ENCODE measurements around the gene PAPPA2.

PAPPA2 gene

DNA sequence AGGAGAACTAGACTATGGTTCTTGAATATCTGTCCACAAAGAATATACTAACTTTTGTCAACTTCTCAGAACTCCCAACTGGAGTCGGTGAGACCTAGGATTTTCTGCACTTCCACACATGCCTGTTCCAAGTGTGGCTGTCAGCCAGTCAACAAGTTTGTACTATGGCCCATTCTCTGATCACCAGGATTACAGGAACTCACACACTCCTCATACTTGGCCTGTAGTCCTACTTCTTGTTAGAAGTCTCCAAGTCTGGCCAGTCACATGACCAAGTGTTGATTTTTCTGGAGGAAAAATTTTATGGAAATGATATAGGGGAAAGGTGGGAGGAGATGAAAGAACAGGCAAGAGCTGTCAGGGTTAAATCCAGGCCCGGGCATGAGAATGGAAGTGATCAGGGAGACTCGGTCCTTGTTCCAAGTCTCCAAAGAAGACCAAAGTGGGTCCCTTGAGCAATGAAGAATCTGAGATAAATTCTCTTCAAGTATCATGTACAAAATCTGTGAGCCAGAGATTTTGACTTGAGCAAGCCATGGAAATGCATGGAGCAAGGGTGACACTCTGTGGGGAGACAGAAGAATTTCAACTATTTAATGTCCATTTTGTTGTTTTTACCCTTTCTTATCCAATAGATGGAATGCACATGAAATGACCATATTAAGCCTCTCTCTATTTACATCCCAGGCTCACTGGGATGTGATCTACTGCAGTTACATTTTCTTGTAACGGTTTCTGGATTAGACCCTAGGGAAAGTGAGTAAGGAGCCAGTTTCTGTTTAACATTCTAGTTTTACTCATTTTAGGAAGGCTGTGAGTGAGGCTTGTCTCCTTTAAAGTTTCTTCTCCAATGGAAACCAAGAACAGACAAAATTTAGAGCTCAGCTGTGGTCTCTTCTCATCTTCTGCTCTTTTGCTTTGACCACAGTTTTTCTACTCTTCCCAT lies 380.6 kb downstream of the PAPPA2 start:
- in situ Hi-C loops (cut with MboI; ENCODE audit: low sequenced_read_pairs): no loop called here

DNA sequence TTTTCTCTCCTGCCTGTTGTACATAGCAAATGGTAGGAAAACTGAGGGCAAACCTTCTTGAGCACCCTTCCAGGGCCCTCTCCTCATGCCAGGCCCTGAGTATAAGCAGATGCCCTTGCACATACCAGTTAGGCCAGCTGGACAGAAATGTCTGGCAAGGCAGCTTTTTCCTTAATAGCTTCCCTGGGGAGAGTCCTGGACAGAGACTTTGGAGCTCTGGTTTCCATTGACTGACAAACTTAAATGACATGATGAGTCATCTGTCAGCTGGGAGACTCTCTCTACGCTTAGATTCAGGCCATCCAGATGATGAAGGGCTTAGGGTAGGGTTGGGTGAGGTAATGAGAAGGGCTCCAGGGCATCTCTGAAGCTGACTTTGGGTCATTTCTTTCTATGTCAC lies 384.1 kb downstream of the PAPPA2 start:
- in situ Hi-C loops (cut with MboI; ENCODE audit: low sequenced_read_pairs): no loop called here

DNA sequence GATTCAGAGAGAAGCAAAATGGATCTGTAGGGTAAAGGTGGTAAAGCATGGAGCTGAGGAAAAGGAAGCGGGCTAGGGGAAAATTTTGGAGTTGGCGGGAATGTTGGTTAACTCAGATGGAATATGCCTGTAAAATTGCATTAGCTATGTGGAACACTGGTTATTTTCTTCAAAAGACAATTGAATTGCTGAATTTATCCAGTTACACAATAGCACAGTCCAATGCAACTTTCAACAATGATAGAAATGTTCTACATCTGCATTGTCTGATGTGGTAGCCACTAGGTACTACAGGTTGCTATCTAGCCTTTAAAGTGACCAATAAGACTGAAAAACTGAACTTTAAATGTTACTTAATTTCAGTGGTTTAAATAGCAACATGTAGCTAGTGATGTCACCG lies 386.3 kb downstream of the PAPPA2 start:
- in situ Hi-C loops (cut with MboI; ENCODE audit: low sequenced_read_pairs): no loop called here

DNA sequence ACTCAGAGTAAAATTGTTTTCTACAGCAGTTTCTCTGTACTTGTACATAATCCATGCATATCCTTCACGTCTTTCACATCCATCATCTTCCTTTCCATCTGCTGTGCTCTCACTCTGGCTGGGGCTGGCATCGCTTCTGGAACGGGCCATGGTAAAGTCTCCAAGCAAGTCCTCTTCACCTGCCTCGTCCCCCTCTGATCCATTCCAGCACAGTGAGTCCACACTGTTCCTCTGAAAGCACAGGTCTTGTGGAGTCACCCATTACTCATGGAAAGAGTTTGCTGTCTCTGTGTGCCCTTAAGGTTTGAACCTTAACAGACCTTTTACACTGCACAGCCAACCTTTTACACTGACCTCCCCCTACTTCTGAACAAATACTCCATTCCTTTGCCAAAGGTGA lies 387.9 kb downstream of the PAPPA2 start:
- in situ Hi-C loops (cut with MboI; ENCODE audit: low sequenced_read_pairs): no loop called here

DNA sequence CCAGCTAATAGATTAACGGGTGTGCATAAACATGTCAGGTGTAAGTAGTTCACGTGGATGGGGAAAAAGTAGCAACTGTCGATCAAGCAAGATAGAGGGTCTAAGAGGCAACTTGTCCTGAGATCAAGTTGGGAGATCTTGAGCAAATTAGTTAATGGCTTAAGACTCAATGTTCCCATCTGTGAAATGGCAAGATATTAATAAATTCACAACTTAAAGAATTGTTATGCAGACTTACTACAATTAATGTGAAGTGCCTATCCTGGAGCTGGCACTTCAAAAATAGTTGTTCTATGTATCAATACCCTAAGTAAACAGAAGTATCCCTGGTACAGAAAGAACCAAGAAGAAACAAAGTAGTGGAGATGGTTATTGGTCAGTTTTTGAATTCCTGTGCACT lies 389.1 kb downstream of the PAPPA2 start:
- in situ Hi-C loops (cut with MboI; ENCODE audit: low sequenced_read_pairs): no loop called here

DNA sequence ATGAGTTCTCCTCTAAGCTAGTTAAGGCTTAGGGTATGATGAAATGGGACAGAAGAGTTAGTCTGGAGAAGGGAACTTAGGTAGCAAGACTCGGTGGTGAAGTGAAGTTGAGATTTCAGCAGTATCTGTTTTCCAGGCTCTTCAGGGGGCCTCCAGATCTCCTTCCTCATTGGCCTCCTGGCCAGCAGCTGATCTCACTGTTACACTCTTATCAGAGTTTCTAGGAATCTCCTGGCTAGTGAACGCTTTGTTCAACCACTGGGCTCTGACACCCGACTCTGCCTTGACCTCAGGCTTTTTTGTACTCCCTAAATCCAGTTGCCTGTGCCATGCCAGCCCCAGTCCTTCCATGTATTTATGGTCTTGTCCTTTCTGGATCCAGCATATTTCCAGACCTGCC lies 390.5 kb downstream of the PAPPA2 start:
- in situ Hi-C loops (cut with MboI; ENCODE audit: low sequenced_read_pairs): no loop called here

DNA sequence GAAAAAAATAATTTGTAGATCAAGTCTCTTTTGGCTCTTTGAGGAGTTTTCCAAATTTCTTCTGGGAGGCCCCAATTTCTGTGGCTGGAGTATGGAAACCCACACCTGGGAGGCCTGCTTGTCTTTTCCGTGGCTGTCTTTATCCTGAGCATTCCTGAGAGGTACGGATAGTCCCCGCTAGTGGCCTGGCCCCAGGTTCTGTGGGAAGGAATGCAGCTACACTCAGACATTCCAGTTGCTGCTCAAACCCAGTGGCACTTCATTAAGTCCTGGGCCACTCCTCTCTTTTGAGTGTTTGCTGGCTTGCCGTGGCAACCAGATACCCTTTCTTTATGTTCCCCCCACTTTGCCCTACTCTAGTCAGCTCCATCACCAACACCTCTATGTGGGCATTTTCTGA lies 391.1 kb downstream of the PAPPA2 start:
- in situ Hi-C loops (cut with MboI; ENCODE audit: low sequenced_read_pairs): no loop called here

DNA sequence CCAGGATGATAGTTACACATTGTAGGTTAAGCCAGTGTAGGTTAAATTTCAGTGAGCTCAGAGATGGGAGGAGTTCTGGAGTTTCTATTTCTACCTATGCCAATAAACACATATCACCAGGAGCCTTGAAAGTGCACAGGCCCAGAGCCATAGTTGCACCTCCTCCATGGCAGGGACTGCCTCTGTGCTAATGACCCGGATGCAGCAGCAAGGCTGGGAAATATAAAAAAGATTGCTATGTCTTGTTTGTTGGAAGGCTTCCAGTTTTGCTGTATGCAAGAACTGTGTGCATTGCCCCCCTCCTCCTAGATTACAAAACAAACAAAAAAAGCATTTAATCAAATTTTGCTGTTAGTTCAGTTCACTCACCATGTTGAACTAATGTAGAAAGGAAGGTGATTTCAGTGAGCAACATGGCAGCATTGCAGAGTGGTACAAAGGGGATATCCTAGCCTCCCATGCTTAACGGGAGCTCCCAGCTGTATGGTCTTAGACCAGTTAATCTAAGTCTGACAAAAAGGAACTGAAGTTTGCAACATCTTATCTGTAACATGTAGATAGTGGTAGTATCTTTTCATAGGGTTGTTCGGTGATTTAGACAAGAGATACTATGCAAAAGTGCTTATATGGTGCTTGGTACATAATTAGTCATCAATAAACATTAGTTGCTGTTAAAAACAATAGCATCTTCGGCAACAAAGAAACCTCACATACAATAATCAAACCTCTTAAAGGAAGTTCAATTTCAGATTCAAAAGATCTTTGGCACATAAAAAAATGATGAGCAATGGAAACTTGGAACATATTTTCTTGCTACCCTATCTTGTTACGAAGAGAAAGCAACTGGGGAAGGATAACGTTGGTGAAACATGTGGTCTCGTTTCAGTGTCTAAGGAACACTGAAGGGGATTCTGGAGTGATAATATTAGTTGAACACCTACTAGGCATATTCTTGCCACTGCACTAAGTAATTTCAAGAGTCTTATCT lies 392.1 kb downstream of the PAPPA2 start:
- in situ Hi-C loops (cut with MboI; ENCODE audit: low sequenced_read_pairs): no loop called here

DNA sequence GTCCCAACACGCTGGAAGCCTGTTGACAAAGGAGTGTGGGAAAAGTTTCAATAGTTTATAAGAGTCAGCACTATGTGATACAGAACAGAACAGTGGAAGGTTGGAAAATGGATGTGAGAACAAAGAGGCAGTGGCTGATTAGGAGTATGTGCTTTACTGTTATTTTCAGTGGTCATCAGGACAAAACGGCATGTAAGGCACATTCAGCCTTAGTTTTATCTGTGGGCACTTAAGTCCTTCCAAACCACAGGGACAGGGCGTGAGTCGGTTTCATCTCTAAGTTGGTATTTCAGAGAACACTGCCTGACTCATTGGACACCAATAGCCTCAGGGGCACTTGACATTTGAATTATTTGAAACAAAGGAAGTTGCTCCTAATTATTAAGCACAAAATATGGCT lies 394.7 kb downstream of the PAPPA2 start:
- in situ Hi-C loops (cut with MboI; ENCODE audit: low sequenced_read_pairs): no loop called here

DNA sequence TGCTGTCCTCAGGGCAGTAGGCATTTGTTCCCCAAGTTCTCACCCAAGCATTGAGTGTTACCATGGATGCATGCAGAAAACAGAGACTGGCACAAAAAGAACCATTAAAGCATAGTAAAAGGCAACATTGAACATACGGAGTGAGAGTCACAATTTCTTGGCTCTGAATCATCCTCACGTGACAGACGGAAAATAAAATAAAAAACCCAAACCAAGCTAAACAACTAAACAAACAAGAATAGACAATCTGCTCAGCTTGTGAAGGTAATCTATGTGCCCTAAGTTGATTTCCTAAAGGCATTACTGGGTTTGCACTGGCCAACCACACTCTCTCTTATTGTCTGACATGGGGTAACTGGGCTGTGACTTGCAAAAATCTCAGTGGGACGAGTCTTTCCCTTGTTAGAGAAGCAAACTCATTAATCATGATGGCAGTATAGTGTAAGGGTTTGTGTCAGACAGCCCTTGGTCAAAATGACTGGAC lies 395.5 kb downstream of the PAPPA2 start:
- in situ Hi-C loops (cut with MboI; ENCODE audit: low sequenced_read_pairs): no loop called here

DNA sequence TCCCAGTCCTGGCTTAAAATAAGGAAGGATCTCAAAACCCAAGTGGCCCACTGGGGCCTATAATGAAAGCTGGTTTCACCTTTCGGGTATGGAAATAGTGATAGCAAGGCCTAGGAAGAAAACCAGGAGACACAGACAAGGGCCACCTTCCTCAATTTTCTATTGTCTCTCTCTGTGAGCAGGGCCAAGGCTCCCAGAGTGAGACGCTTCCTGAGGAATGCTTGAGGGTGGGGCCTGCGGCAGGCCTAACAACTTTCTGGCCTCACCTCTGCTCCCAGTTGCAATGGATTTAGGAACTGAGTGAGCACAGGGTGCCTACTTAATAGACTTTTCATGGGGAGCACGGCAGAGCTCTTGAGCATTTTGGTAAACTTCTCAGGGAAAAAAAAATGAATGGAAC lies 400.6 kb downstream of the PAPPA2 start:
- in situ Hi-C loops (cut with MboI; ENCODE audit: low sequenced_read_pairs): no loop called here

DNA sequence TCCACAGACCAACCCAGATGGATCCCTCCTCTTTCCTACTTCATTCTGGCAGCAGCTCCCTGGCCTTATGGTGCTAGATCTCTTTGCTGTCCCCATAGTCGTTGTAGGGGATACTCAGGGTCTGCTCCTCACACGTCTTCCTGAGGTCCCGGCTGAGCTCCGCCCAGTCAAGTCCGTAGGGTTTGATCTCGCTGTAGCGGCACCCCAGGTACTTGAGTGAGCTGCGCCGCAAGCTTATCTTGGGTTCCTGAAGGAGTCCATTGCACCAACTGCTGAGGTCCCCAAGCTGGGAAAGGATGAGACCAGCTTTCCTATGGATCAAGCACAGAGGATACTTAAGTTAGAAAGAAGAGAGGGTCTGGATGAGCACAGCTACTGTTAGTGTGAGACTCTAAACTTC lies 401.2 kb downstream of the PAPPA2 start:
- in situ Hi-C loops (cut with MboI; ENCODE audit: low sequenced_read_pairs): no loop called here

DNA sequence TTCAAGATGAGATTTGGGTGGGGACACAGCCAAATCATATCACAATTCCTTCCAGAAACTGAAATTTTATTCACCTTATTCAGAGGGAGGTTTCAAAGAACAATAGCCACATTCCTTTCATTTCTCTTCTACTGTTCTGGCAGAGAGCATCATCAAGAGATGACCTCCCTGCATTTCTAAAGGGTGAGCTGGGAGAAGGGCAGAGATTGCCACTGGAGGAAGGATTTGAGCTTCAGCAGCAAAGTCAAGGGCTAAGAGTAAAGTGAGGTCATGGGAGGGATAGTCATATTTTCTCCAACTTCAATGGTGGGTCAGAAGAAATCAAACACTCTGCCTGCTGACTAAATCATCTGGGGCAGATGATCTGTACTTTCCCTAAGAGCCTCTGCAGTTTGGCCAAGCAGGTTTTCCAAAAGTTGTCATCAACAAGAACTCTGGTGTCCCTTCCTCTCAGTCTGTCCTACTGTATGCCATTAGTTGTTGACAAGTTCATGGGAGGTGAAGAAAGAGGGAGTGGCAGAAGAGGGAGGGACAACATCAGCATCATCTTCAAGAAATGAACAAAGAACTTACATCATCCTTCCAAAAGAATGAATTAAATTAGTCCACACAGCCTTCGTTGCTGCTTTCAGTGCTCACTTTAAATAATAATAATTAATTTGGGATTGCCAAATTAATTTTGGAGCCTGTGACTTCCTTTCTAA lies 403.2 kb downstream of the PAPPA2 start:
- in situ Hi-C loops (cut with MboI; ENCODE audit: low sequenced_read_pairs): no loop called here

DNA sequence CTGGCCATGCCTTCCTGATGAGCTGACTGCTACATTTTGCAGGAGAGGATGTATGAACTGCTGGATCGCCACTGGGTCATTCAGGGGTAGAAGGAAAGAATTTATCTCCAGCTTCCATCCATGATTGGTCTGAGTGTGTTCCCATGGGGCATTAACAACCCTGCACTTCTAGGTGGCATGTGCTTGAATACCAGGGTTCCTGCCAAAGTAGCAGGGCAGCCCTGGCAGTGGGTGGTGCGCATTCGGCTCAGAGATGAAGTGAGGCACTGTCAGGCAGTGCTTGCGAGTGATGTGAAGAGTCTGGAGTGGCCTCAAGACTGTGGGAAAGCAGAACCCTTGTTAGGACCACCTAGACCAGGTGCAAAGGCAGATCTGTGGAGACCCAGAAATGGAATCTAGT lies 406.6 kb downstream of the PAPPA2 start:
- in situ Hi-C loops (cut with MboI; ENCODE audit: low sequenced_read_pairs): no loop called here

DNA sequence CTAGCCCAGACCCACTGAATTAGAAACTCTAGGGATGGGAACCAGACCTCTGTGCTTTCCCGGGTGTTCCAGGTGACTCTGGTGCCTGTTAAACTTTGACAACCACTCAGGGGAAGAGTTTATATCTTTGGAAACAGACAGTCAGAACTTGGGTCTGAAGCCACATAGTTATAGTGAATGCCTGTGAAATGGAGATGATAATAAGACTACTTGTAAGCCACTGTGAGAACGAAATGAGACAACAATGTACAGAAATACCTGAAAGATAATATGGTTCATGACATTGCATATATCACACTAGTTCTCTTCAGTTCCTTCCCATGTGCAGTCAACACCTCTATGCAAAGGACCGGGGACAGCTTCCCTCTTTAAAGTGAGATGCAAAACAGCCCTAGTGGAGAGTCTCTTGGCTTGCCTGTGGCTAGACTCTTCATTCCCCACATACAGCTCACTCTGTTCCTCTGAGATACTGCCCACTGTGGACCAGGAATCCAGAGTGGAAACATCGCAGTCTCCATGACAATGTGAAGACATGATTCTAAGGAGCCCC lies 414.1 kb downstream of the PAPPA2 start:
- in situ Hi-C loops (cut with MboI; ENCODE audit: low sequenced_read_pairs): loop anchor here (25.0 kb wide), 2 partner anchors 490 to 1060 kb away; no protein-coding TSS in a partner anchor

DNA sequence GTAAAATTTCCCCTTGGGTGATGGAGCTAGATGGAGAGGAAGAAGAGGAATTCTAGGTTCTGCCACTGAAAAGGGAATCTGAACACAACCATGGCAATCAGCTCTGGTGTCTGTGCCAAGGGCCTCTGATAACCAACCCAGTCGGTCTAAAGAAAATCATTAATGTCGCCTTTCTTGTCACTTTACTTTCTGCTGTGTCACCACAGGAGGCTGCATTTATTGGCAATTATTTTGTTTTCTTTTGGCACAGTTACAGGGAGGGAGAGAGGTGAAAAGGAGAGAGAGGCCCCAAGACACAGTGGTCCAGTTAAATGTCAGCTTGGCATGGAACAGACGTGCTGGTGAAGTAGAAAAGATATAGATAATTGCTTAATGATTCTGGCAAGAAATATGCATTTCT lies 414.6 kb downstream of the PAPPA2 start:
- in situ Hi-C loops (cut with MboI; ENCODE audit: low sequenced_read_pairs): loop anchor here (25.0 kb wide), 2 partner anchors 490 to 1060 kb away; no protein-coding TSS in a partner anchor

DNA sequence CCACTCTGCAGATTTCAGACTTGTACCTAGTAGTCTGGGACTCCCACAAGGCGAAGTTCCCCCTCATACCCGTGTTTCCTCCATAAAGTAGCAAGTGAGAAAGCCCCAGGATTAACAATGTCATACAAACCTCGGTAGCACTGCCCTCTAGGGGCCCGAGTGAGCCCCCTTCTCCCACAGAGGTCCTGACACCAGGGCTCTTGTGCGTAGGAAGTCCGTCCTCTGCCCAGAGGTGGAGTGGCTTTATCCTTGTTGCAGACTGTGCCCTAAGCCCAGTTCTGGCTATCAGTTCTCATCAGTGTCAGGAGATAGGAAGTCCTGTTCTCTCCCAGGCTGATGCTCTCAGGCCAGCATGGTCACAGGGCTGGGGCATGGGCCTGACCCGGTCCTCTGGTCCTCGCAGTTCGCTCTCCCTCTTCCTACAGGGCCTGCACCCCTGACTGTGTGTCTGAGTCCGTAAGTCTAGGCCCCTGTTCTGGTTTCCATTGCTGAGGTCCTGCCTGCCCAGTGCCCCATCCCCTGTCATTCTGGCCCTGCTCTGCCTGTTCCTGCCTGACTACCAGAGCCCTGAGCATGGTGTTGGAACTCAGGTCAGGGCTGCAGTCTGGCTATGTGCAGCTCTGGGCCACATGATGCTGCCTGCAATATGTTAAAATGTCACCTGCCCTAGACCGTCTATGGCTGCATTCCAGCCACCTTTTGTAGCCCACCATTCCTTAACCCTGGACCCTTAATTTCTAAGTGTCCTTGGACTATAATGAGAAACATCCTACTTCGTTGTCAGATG lies 416.0 kb downstream of the PAPPA2 start:
- in situ Hi-C loops (cut with MboI; ENCODE audit: low sequenced_read_pairs): loop anchor here (25.0 kb wide), 2 partner anchors 492 to 1058 kb away; no protein-coding TSS in a partner anchor

DNA sequence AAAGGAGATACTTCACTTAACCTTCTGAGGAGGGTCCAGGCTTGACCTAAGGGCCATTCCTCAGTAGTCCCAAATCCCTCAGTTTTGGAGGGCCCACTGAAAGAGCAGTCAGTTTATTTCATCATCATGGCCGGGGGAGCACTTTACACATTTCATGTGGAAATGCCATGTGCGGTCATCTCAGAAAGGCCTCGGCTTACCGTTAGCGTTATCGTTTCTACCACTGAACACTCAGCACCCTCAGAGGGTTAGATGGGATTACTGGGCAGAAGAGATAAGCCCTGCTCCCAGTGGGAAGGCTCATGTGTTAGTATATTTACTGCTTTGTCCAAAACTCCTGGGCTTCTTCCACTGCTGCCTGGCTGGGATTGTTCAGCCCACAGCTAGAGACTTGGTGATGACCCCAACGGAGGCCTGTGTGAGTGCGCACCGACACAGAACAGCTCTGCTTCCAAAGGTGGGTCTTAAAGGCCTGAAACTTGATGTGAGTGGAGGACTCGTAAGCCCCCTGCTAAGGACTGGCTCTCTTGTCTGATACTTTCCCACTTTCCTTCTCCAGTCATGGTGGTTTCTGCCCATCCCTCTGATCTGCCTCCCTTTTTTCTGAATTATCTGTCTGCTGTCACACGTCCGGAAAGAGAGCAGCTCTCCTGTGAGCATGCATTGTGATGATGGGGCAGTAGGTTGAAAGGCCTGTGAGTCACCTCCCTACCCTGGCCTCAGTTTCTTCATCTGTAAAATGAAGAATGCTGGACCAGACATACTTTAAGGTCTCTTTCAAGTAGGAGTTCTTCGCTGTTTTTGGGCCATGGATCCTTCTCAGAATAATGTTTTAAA lies 417.0 kb downstream of the PAPPA2 start:
- in situ Hi-C loops (cut with MboI; ENCODE audit: low sequenced_read_pairs): loop anchor here (10.0 to 25.0 kb wide), 3 partner anchors 325 to 1057 kb away; no protein-coding TSS in a partner anchor
